NCI-H524 (cell line): ENCODE measurements around the gene FCRL6.

Experiments used
- DNase-seq, 2 experiments: peaks; one replicate each; lab custom pipeline; 2025; lab: John Stamatoyannopoulos, UW

The FCRL6 gene

GRCh38 chr1:159799446-159799985 is 2.6 kb upstream of the FCRL6 start:
- DNase-seq, result no peak

- no peak for DNase-seq
Measured at GRCh38 chr1:159800177-159800930, 1.8 kb upstream of the FCRL6 start.

- no peak for DNase-seq
Measured at GRCh38 chr1:159803956-159804689, 2.0 kb downstream of the FCRL6 start.

GRCh38 chr1:159804924-159805323 is 2.8 kb downstream of the FCRL6 start:
- no peak for DNase-seq

GRCh38 chr1:159815926-159816325 is 13.8 kb downstream of the FCRL6 start:
- DNase-seq, result no peak

- no peak for DNase-seq
Measured at GRCh38 chr1:159817276-159818041, 15.3 kb downstream of the FCRL6 start.

GRCh38 chr1:159821171-159821867 is 19.2 kb downstream of the FCRL6 start:
- peak; percentile 27 to 67 for DNase-seq

GRCh38 chr1:159823406-159823805 is 21.2 kb downstream of the FCRL6 start:
- DNase-seq, result peak; percentile 90 to 96

GRCh38 chr1:159825564-159825963 is 23.4 kb downstream of the FCRL6 start:
- no peak for DNase-seq

- DNase-seq, result no peak
Measured at GRCh38 chr1:159826441-159827101, 24.4 kb downstream of the FCRL6 start, which contains the start of gene SLAMF8. TSS of gene SLAMF8 (plus strand) at chr1:159826873. CDS start at chr1:159826899, 26 bp downstream.

GRCh38 chr1:159827102-159827490 is 24.9 kb downstream of the FCRL6 start:
- no peak for DNase-seq

GRCh38 chr1:159827549-159827948 is 25.4 kb downstream of the FCRL6 start:
- no peak for DNase-seq

- DNase-seq, result no peak
Measured at GRCh38 chr1:159828176-159828575, 26.0 kb downstream of the FCRL6 start.

GRCh38 chr1:159828581-159829272 is 26.6 kb downstream of the FCRL6 start:
- no peak for DNase-seq

GRCh38 chr1:159829273-159829634 is 27.1 kb downstream of the FCRL6 start:
- DNase-seq, result peak in 1 of 2 experiments; percentile 10

GRCh38 chr1:159829822-159830465 is 27.8 kb downstream of the FCRL6 start:
- no peak for DNase-seq

- DNase-seq, result no peak
Measured at GRCh38 chr1:159830722-159831121, 28.6 kb downstream of the FCRL6 start.

- peak in 1 of 2 experiments; percentile 22 for DNase-seq
Measured at GRCh38 chr1:159831412-159832141, 29.4 kb downstream of the FCRL6 start.

GRCh38 chr1:159832309-159832708 is 30.1 kb downstream of the FCRL6 start:
- DNase-seq, result no peak
